ENCODE results near the gene PRDM15. TPM values are rescaled to one million over a fixed set of nuclear protein-coding genes. Genes with fewer than 3 reads are reported as not detected.

The PRDM15 gene
- total RNA-seq, 1 donor from 2014 or later, result 5.4 TPM

DNA sequence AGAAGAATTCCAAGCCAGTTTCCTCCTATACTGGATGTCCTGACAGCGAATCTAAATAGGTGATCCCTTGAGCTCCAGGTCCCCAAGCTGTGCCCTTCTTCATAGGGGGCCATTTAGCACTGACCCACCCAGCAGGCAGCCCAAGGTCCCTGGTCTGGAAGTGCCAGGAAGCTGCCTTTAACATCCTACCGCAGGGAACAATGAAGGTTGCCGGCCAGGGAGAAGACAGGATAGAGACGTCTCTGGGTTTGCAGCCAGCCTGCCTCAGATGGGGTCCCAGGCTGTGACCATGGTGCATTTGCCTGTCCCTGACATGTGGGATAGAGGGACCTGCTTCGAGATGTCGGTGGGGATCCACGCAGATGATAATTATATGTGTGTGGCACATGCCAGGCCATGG lies 109.6 kb downstream of the PRDM15 start:
- Histone ChIP-seq H3K27me3 (ENCODE audit: control insufficient read depth, insufficient read depth, low read length) (no peaks in the 10 kb centered on the region), H3K4me3 (ENCODE audit: low read depth, low read length) (no peak overlapping the region)

DNA sequence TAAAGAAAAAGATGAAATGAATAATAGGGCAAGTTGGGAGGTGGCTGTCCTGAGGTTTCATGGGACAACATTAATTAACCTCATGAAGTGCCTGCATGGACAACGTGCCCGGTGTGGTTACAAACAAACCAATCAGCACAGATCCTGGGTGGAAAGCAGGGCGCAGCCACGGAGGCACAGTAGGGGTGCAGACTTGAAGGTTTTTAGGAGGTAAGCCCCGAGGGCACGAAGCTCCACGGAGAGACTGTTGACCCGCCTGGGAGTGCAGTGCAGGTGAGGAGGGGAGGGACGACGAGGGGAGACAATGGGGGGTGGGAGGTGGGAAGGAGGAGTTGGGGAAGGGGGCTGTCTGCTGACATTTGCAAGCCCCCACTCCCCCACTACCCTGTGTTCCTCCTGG lies 110.0 kb downstream of the PRDM15 start:
- DNase-seq (ENCODE audit: low read depth), result no peak
- TF ChIP-seq, protein P1, sequence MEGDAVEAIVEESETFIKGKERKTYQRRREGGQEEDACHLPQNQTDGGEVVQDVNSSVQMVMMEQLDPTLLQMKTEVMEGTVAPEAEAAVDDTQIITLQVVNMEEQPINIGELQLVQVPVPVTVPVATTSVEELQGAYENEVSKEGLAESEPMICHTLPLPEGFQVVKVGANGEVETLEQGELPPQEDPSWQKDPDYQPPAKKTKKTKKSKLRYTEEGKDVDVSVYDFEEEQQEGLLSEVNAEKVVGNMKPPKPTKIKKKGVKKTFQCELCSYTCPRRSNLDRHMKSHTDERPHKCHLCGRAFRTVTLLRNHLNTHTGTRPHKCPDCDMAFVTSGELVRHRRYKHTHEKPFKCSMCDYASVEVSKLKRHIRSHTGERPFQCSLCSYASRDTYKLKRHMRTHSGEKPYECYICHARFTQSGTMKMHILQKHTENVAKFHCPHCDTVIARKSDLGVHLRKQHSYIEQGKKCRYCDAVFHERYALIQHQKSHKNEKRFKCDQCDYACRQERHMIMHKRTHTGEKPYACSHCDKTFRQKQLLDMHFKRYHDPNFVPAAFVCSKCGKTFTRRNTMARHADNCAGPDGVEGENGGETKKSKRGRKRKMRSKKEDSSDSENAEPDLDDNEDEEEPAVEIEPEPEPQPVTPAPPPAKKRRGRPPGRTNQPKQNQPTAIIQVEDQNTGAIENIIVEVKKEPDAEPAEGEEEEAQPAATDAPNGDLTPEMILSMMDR (IDR thresholded peaks at IDR 0.05; ENCODE audit: insufficient read depth, low read length, poor library complexity, severe bottlenecking), result no peak
- Histone ChIP-seq H3K4me3 (ENCODE audit: low read depth, low read length) (peak overlapping the region; percentile 6), H3K27me3 (ENCODE audit: control insufficient read depth, insufficient read depth, low read length) (no peaks in the 10 kb centered on the region), H3K36me3 (ENCODE audit: control insufficient read depth, insufficient read depth, low read length) (no peaks in the 10 kb centered on the region)

More for the DNA sequence above, 109.6 kb downstream of the PRDM15 start:
- TF ChIP-seq, protein P1 (IDR thresholded peaks at IDR 0.05; ENCODE audit: insufficient read depth, low read length, poor library complexity, severe bottlenecking), result no peak
- no peaks in the 10 kb centered on the region for H3K36me3 ChIP-seq (ENCODE audit: control insufficient read depth, insufficient read depth, low read length)
- no peak for DNase-seq (ENCODE audit: low read depth)

DNA sequence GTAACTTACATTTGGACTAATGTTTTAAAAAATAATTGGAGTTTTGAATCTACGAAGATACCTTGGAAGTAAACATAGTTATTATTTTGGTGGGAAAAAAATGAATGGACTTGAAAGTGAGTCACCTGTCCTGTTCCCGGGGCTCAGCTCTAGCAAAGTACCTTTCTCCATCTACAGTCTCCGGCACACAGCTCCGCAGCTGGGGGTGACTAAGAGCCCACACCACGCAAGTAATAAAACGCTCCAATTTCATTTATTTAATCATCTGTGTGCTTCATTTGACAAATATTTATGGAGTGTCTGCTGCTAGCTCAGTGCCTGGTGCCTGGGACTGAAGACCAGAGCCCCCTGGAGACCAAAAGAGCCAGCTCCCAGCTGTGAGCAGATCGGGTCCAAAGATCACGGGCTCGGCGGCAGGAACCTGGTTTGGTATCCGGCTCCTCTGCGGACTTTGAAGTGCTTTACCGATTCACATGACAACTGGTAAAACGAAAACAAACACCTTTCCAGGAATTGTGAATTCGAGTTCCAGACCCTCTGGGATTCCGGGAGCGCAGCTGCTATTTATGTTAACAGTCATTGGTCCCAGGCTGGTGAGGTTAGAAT lies 110.6 kb downstream of the PRDM15 start:
- Histone ChIP-seq H3K36me3 (ENCODE audit: control insufficient read depth, insufficient read depth, low read length) (no peaks in the 10 kb centered on the region), H3K27me3 (ENCODE audit: control insufficient read depth, insufficient read depth, low read length) (no peaks in the 10 kb centered on the region), H3K4me3 (ENCODE audit: low read depth, low read length) (peak overlapping the region; percentile 22)
- TF ChIP-seq, protein P1 (IDR thresholded peaks at IDR 0.05; ENCODE audit: insufficient read depth, low read length, poor library complexity, severe bottlenecking), result peak; percentile 62
- DNase-seq (ENCODE audit: low read depth), result peak; percentile 64

DNA sequence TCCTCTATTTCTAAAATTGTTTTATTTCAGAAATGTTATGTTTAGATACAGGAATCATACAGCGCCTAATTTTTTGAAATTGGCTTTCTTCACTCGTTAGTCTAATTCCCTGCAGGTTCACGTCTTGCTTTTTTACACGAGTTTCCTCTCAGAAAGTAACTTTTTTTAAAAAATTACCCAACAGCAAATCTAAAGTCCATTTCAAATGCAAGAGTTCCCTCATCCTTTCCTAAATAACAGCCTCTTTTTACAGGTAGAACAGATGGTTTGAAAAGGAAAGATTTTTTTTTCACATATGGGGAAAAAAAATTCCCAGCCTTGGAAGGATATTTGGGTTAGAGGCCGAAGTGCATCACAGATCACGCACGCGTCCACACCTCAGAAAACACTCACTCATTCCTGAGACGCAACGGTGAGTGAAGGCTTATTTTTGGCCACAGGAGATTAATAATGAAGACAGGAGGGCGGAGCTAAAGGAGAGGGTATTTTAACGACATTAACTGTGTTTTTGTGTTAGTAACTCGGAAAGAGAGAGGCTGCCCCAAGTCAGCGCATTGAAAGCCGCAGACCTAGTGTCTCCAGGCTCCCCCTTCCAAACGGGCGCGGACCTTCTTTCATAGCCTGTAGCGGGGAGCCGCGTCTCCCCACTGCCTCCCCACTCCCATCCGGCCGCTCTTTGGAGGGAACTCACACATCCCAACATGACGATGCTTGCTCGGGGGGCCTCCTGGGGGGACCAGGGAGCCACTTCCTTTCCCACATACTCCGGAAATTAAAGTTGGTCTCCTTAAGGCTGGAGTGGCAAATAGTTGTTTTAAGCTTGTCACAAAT lies 111.3 kb downstream of the PRDM15 start:
- Histone ChIP-seq H3K27me3 (ENCODE audit: control insufficient read depth, insufficient read depth, low read length) (no peaks in the 10 kb centered on the region), H3K36me3 (ENCODE audit: control insufficient read depth, insufficient read depth, low read length) (no peaks in the 10 kb centered on the region), H3K4me3 (ENCODE audit: low read depth, low read length) (peak overlapping the region; percentile 92)
- DNase-seq (ENCODE audit: low read depth), result peak; percentile 75
- TF ChIP-seq, protein P1 (IDR thresholded peaks at IDR 0.05; ENCODE audit: insufficient read depth, low read length, poor library complexity, severe bottlenecking), result no peak

DNA sequence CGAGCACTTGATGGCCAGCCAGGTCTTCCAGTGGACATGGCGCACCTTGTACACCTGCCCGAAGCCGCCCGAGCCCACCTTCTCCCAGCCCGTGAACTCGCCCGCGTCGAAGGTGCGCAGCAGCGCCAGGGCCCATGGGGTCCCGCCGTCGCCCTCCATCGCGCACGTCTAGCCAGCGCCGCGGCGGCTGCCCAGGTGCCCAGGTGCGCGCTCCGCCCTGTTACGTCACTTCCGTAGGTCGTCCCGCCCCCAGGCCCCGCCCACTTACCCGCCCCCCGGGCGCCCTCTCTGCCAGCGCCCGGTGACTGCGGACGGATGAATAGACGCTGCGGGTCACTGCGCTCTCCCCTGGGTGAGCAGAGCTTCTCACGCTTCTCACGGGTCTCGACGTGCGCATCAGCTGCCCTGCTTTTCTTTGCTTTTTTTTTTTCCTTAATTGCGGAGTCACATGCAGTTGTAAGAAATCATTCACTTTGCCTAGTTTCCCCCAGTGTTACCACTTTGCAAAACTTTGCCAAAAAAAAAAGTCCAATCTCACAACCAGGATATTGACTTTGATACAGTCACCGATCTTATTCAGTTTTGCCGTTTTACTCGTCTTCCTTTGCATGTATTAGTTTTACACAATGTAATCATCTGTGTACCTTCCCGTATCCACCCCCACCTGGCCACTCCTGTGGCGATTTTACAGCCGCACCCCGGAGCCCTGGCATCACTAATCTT lies 112.1 kb downstream of the PRDM15 start, which contains the start of gene RIPK4:
Gene RIPK4, minus strand, starts transcription at position 170 of the 723 bp plus-strand sequence. Its CDS starts 11 bp downstream, at position 159.
- Histone ChIP-seq H3K36me3 (ENCODE audit: control insufficient read depth, insufficient read depth, low read length) (no peaks in the 10 kb centered on the region), H3K4me3 (ENCODE audit: low read depth, low read length) (peak within 1 kb of the TSS; percentile 92), H3K27me3 (ENCODE audit: control insufficient read depth, insufficient read depth, low read length) (no peaks in the 10 kb centered on the region)
- TF ChIP-seq, protein P1 (IDR thresholded peaks at IDR 0.05; ENCODE audit: insufficient read depth, low read length, poor library complexity, severe bottlenecking), result no peak
- peak; percentile 85 for DNase-seq (ENCODE audit: low read depth)

Measured in kidney epithelial cell (primary cell).